Measurements from ENCODE around the gene DAO. TPM values are rescaled to one million over a fixed set of nuclear protein-coding genes. Genes with fewer than 3 reads are reported as not detected.
"Not testable (repeated sequence)": the region's sequence is repeated elsewhere in the genome, so short reads cannot be mapped to it uniquely, and the experiment has no call there.

DAO gene
- total RNA-seq, 1 donor from 2014 or later, result not detected

GRCh38 chr12:108853981-108854446 lies 25.9 kb upstream of the DAO start:
- no peaks in the 10 kb centered on the region for H3K9me3 Mint-ChIP-seq
- intact Hi-C loops (cut with micrococcal nuclease), result loop anchor here (10.0 kb wide), 1 partner anchor 241 kb away; the partner anchor contains the start of genes ALKBH2 and UNG
- DNase-seq (ENCODE audit: low spot score), result no peak
- peak overlapping the region; percentile 51 for H3K27ac Mint-ChIP-seq
- H3K4me1 Mint-ChIP-seq (ENCODE audit: low read depth), result peaks cover 45% of the 10 kb centered on the region
- peak overlapping the region; percentile 26 for H3K4me3 Mint-ChIP-seq (ENCODE audit: low read depth)
- no peaks in the 10 kb centered on the region for H3K27me3 Mint-ChIP-seq (ENCODE audit: low read depth)
- H3K36me3 Mint-ChIP-seq (ENCODE audit: low read depth), result peaks cover 45% of the 10 kb centered on the region

- intact Hi-C loops (cut with micrococcal nuclease), result loop anchor here (5.0 to 10.0 kb wide), 3 partner anchors 32 to 240 kb away; partner anchors contain the start of genes ALKBH2, SELPLG and UNG
- H3K9me3 Mint-ChIP-seq, result no peaks in the 10 kb centered on the region
- DNase-seq (ENCODE audit: low spot score), result no peak
- peak overlapping the region; percentile 51 for H3K27ac Mint-ChIP-seq
- H3K4me3 Mint-ChIP-seq (ENCODE audit: low read depth), result peak overlapping the region; percentile 47
- peaks cover 51% of the 10 kb centered on the region for H3K4me1 Mint-ChIP-seq (ENCODE audit: low read depth)
- H3K27me3 Mint-ChIP-seq (ENCODE audit: low read depth), result no peaks in the 10 kb centered on the region
- H3K36me3 Mint-ChIP-seq (ENCODE audit: low read depth), result peaks cover 45% of the 10 kb centered on the region
These were observed 25.2 kb upstream of the DAO start for GRCh38 chr12:108854451-108855283.

DNA sequence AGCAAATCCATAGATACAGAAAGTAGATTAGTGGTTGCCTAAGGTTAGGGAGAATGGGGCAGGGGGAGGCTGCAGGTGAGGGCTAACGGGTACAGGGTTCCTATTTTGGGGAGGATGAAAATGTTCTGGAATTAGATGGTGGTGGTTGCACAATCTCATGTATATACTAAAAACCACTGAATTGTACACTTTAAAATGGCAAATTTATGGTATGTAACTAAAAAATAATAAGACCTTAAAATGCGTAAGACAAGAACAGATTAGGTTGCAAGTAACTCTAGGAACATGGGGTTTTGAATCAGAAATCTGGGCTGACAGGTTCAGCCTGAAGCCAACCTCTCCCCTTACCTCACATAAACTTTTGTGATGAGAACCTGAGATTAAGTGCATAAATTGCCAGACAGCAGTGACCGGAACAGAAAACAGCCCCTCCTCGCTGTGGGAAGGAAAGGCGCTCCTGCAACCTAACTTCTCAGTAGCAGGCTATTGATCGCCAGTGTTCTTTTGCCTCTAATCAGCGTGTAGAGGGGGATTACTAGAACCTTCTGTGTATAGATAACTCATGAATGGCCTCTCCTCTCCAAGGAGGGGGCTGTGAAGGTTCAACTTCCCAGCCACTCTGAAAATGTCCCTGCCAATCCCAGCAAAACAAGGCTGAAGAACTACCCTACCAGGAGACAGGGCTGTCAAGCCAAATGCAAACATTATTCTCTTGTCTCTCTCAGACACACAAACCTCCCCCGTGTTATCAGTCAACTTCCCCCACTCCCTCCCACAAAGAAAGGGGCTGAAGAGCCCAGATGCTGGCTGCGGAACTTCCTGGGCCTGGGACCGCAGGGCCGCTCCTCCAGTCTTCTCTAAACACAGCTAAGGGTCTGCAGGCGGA lies 24.4 kb upstream of the DAO start:
- Mint-ChIP-seq H3K27me3 (ENCODE audit: low read depth) (no peaks in the 10 kb centered on the region), H3K36me3 (ENCODE audit: low read depth) (peaks cover 45% of the 10 kb centered on the region), H3K4me3 (ENCODE audit: low read depth) (peak overlapping the region; percentile 83)

GRCh38 chr12:108856170-108856427 lies 23.8 kb upstream of the DAO start:
- H3K9me3 Mint-ChIP-seq, result no peaks in the 10 kb centered on the region
- no peak for DNase-seq (ENCODE audit: low spot score)
- intact Hi-C loops (cut with micrococcal nuclease), result loop anchor here (1.0 to 10.0 kb wide), 7 partner anchors 18 to 293 kb away; partner anchors contain the start of genes ALKBH2, CORO1C, ISCU and SELPLG
- peak overlapping the region; percentile 84 for H3K27ac Mint-ChIP-seq
- peaks cover 57% of the 10 kb centered on the region for H3K4me1 Mint-ChIP-seq (ENCODE audit: low read depth)
- H3K27me3 Mint-ChIP-seq (ENCODE audit: low read depth), result no peaks in the 10 kb centered on the region
- H3K4me3 Mint-ChIP-seq (ENCODE audit: low read depth), result peak overlapping the region; percentile 83
- peaks cover 41% of the 10 kb centered on the region for H3K36me3 Mint-ChIP-seq (ENCODE audit: low read depth)

More for the DNA sequence above, 24.4 kb upstream of the DAO start:
- H3K9me3 Mint-ChIP-seq, result no peaks in the 10 kb centered on the region
- peak overlapping the region; percentile 84 for H3K27ac Mint-ChIP-seq
- peaks cover 55% of the 10 kb centered on the region for H3K4me1 Mint-ChIP-seq (ENCODE audit: low read depth)
- DNase-seq (ENCODE audit: low spot score), result no peak
- intact Hi-C loops (cut with micrococcal nuclease), result loop anchor here (1.0 to 10.0 kb wide), 7 partner anchors 17 to 293 kb away; partner anchors contain the start of genes ALKBH2, CORO1C, ISCU and SELPLG

DNA sequence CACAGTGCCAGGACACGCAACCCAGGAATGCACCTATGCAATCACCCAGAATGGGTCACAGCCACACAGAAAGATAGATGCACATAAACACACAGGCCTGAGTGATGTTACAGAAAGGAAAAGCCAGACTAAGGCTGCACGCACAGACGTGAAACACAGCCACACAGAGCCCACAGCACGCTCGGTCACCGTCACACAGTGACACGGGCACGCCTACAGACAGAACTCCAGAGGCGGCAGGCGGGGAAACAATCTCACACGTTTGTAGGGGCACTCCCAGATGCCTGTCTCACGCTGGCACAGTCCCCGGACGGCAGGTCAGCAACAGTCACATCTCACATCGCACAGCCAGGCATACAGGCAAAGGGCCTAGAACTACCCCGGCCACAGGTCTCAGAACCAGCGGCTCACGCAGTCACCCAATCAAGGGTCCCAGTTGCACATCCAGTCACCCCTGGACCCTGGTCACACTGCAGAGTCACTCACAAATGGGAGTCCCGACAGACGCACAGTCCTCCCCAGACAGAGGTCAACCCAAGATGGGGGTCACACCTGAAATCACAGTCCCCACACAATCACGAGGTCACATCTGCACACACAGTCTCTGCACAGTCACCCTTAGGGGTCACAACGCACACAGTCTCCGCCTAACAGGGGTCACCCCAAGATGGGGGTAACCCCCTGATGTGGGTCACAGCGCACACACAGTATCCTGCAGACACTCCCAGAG lies 23.3 kb upstream of the DAO start:
- Mint-ChIP-seq H3K27me3 (ENCODE audit: low read depth) (no peaks in the 10 kb centered on the region), H3K36me3 (ENCODE audit: low read depth) (peaks cover 36% of the 10 kb centered on the region), H3K9me3 (no peaks in the 10 kb centered on the region), H3K4me3 (ENCODE audit: low read depth) (peak overlapping the region; percentile 83), H3K27ac (peak overlapping the region; percentile 84), H3K4me1 (ENCODE audit: low read depth) (peaks cover 56% of the 10 kb centered on the region)
- peak; percentile 40 for DNase-seq (ENCODE audit: low spot score)
- intact Hi-C loops (cut with micrococcal nuclease), result loop anchor here (1.0 to 10.0 kb wide), 7 partner anchors 18 to 294 kb away; partner anchors contain the start of genes ALKBH2, CORO1C, ISCU and SELPLG

GRCh38 chr12:108857158-108857407 lies 22.8 kb upstream of the DAO start:
- Mint-ChIP-seq H3K4me1 (ENCODE audit: low read depth) (peaks cover 53% of the 10 kb centered on the region), H3K27ac (peak overlapping the region; percentile 84), H3K27me3 (ENCODE audit: low read depth) (no peaks in the 10 kb centered on the region), H3K4me3 (ENCODE audit: low read depth) (peak overlapping the region; percentile 83), H3K36me3 (ENCODE audit: low read depth) (peaks cover 33% of the 10 kb centered on the region), H3K9me3 (no peaks in the 10 kb centered on the region)
- DNase-seq (ENCODE audit: low spot score), result no peak
- intact Hi-C loops (cut with micrococcal nuclease), result loop anchor here (2.0 to 10.0 kb wide), 6 partner anchors 26 to 294 kb away; partner anchors contain the start of genes ALKBH2, CORO1C, ISCU and SELPLG

DNA sequence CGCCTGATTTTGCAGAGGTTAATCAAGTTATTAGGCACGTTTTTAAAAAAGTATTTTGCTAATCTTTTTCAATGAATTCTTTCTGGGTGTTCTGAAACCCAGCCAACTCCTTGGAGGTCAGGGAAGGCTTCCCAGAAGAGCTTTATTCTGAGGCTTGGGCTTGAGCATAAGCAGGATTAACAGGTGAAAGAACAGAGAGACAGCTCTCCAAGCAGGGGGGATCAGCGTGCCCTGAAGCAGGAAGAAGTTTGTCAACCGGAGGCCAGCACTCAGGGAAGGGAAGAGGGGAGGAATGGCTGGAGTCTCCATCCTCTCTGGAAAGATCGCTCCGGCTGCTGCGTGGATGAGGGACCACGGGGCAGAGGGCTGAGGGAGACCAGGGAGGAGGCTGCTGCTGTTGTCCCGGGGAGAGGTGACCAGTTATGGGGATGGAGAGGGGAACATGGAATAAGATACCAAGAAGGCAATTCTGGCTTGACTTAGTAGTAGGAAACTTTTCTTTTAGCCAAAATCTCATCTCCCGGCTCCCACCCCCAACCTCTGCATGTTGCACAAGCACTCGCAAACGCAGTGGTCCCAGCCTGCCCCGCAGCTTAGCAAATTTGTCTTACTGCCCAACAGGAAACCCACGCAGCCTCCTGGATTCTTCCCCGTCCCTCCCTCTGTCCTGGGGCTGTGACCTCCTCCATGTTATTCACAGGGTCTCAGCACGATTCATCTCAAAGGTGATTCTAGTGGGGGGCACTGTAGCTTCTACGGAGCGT lies 21.4 kb upstream of the DAO start:
- intact Hi-C loops (cut with micrococcal nuclease), result loop anchor here (5.0 to 10.0 kb wide), 3 partner anchors 36 to 236 kb away; partner anchors contain the start of genes ALKBH2, SELPLG and UNG
- Mint-ChIP-seq H3K9me3 (no peaks in the 10 kb centered on the region), H3K27me3 (ENCODE audit: low read depth) (no peaks in the 10 kb centered on the region), H3K36me3 (ENCODE audit: low read depth) (peaks cover 23% of the 10 kb centered on the region), H3K4me1 (ENCODE audit: low read depth) (peaks cover 52% of the 10 kb centered on the region), H3K27ac (peak overlapping the region; percentile 73), H3K4me3 (ENCODE audit: low read depth) (peak overlapping the region; percentile 82)
- no peak for DNase-seq (ENCODE audit: low spot score)

GRCh38 chr12:108859141-108859922 lies 20.6 kb upstream of the DAO start:
- intact Hi-C loops (cut with micrococcal nuclease), result loop anchor here (5.0 to 10.0 kb wide), 3 partner anchors 37 to 235 kb away; partner anchors contain the start of genes ALKBH2, SELPLG and UNG
- Mint-ChIP-seq H3K27ac (peak overlapping the region; percentile 73), H3K36me3 (ENCODE audit: low read depth) (peaks cover 16% of the 10 kb centered on the region), H3K4me1 (ENCODE audit: low read depth) (peaks cover 45% of the 10 kb centered on the region), H3K4me3 (ENCODE audit: low read depth) (peak overlapping the region; percentile 82)
- not testable (repeated sequence) for DNase-seq (ENCODE audit: low spot score); H3K9me3 Mint-ChIP-seq; H3K27me3 Mint-ChIP-seq (ENCODE audit: low read depth)

- no peak for DNase-seq (ENCODE audit: low spot score)
- Mint-ChIP-seq H3K4me1 (ENCODE audit: low read depth) (peaks cover 40% of the 10 kb centered on the region), H3K36me3 (ENCODE audit: low read depth) (peaks cover 11% of the 10 kb centered on the region), H3K27me3 (ENCODE audit: low read depth) (no peaks in the 10 kb centered on the region), H3K9me3 (no peaks in the 10 kb centered on the region), H3K27ac (no peak overlapping the region), H3K4me3 (ENCODE audit: low read depth) (no peak overlapping the region)
- intact Hi-C loops (cut with micrococcal nuclease), result loop anchor here (5.0 to 10.0 kb wide), 3 partner anchors 38 to 235 kb away; partner anchors contain the start of genes ALKBH2, SELPLG and UNG
These were observed 20.0 kb upstream of the DAO start for GRCh38 chr12:108859923-108860291.

- H3K36me3 Mint-ChIP-seq (ENCODE audit: low read depth), result peaks cover 6% of the 10 kb centered on the region
- no peaks in the 10 kb centered on the region for H3K9me3 Mint-ChIP-seq
- H3K4me3 Mint-ChIP-seq (ENCODE audit: low read depth), result no peak overlapping the region
- H3K4me1 Mint-ChIP-seq (ENCODE audit: low read depth), result peaks cover 35% of the 10 kb centered on the region
- DNase-seq (ENCODE audit: low spot score), result no peak
- H3K27ac Mint-ChIP-seq, result no peak overlapping the region
- intact Hi-C loops (cut with micrococcal nuclease), result no loop called here
- H3K27me3 Mint-ChIP-seq (ENCODE audit: low read depth), result no peaks in the 10 kb centered on the region
These were observed 19.4 kb upstream of the DAO start for GRCh38 chr12:108860443-108860842.
